GM23248 (cell line): ENCODE results near the gene ZHX3. TPM values are rescaled to one million over a fixed set of nuclear protein-coding genes. Genes with fewer than 3 reads are reported as not detected.
A peak's percentile ranks its signal among the peaks of the same experiment; 100 is the strongest.

Source experiments
- DNase-seq: peaks from one replicate; pipeline ENCODE4 v3.0.0-alpha.2; 2015
- H2AFZ ChIP-seq: fragments of 200-600 bp; sonication (generic); 2 replicates; pipeline ENCODE4 v1.6.1; 2016; ENCODE audit warnings: antibody characterized with exemption
- H3F3A ChIP-seq: fragments of 200-600 bp; sonication (generic); 2 replicates; pipeline ENCODE4 v1.6.1; 2016; ENCODE audit warnings: mild to moderate bottlenecking, antibody characterized with exemption, mixed run types; ENCODE audit not compliant: insufficient read depth
- H3K27ac ChIP-seq: fragments of 200-600 bp; sonication (generic); 2 replicates; pipeline ENCODE4 v1.5.1; 2016; ENCODE audit warnings: mild to moderate bottlenecking
- H3K27me3 ChIP-seq: fragments of 200-600 bp; sonication (generic); replicated peaks from 2 replicates; pipeline ENCODE4 v1.6.1; 2016; ENCODE audit warnings: mild to moderate bottlenecking; ENCODE audit not compliant: insufficient read depth
- H3K36me3 ChIP-seq: fragments of 200-600 bp; sonication (generic); 2 replicates; pipeline ENCODE4 v1.6.1; 2016; ENCODE audit warnings: low read depth, mild to moderate bottlenecking
- H3K4me1 ChIP-seq: fragments of 200-600 bp; sonication (generic); 2 replicates; pipeline ENCODE4 v1.6.1; 2016; ENCODE audit warnings: mild to moderate bottlenecking; ENCODE audit not compliant: insufficient read depth
- H3K4me2 ChIP-seq: fragments of 200-600 bp; sonication (generic); one replicate; pipeline ENCODE4 v1.6.1; 2016; ENCODE audit warnings: mild to moderate bottlenecking; ENCODE audit not compliant: unreplicated experiment
- H3K4me3 ChIP-seq: fragments of 200-600 bp; sonication (generic); 2 replicates; pipeline ENCODE4 v1.5.1; 2016; ENCODE audit warnings: mild to moderate bottlenecking
- H3K79me2 ChIP-seq: fragments of 200-600 bp; sonication (generic); 2 replicates; pipeline ENCODE4 v1.6.1; 2016; ENCODE audit warnings: mild to moderate bottlenecking; ENCODE audit not compliant: insufficient read depth
- H3K9ac ChIP-seq: fragments of 200-600 bp; sonication (generic); 2 replicates; pipeline ENCODE4 v1.6.1; 2016; ENCODE audit warnings: mild to moderate bottlenecking
- H3K9me2 ChIP-seq: fragments of 200-600 bp; sonication (generic); 2 replicates; pipeline ENCODE4 v1.6.1; 2016; ENCODE audit warnings: mixed run types, mild to moderate bottlenecking, moderate library complexity; ENCODE audit not compliant: insufficient read depth
- H3K9me3 ChIP-seq: fragments of 200-600 bp; sonication (generic); one replicate; pipeline ENCODE4 v1.6.1; 2017; ENCODE audit warnings: low read depth
- H4K20me1 ChIP-seq: fragments of 200-600 bp; sonication (generic); 2 replicates; pipeline ENCODE4 v1.6.0; 2016; ENCODE audit not compliant: insufficient read depth
- EZH2 ChIP-seq: fragments of 200-600 bp; sonication (generic); IDR thresholded peaks from 2 replicates; pipeline ENCODE4 v1.6.1; 2018; ENCODE audit warnings: antibody characterized with exemption, mild to moderate bottlenecking; ENCODE audit not compliant: insufficient read depth, poor library complexity, severe bottlenecking
- EZH2phosphoT487 ChIP-seq: fragments of 200-600 bp; sonication (generic); IDR thresholded peaks from 2 replicates; pipeline ENCODE4 v1.6.1; 2018; ENCODE audit warnings: antibody characterized with exemption, moderate library complexity, mild to moderate bottlenecking, low read depth; ENCODE audit not compliant: insufficient read depth
- WGBS, 2 experiments: methylation state at CpG; one replicate each; pipeline ENCODE4 v1.1.6; 2015 to 2017; ENCODE audit warnings: low lambda C conversion rate in 2 of 2, low coverage in 1 of 2; ENCODE audit errors: missing lambda C conversion rate in 2 of 2; 5-methylcytosine and 5-hydroxymethylcytosine counted together
- in situ Hi-C: fragments of 300-500 bp; cut with MboI; formaldehyde crosslinking; loops from 2 replicates; pipeline ENCODE4 v1.15.0; 2020
- polyA plus RNA-seq: library from polyadenylated mRNA; unstranded; fragments of >200 nt; fragmentation: Nextera tagmentation; extraction: Ambion mirVana; gene quantifications from 2 replicates; pipeline ENCODE4 v1.2.1, GENCODE V29; 2016
- total RNA-seq: library from RNA; depleted of rRNA; stranded (reverse); fragments of >200 nt; shearing (Covaris generic); gene quantifications from 2 replicates; pipeline ENCODE4 v1.2.3, GENCODE V29; 2014

ZHX3 gene
- total and polyA plus RNA-seq, 2 experiments from 2014 or later = 9.8 to 38.5 TPM

GRCh38 chr20:41345729-41346067 is 28.2 kb upstream of the ZHX3 start:
- no peak for DNase-seq
- no peak overlapping the region for H3K9ac ChIP-seq
- no peaks in the 10 kb centered on the region for H3K9me3 ChIP-seq
- H3K4me3 ChIP-seq = no peak overlapping the region
- H3K27ac ChIP-seq = no peak overlapping the region
- no peaks in the 10 kb centered on the region for H3K4me1 ChIP-seq
- no peak for TF ChIP-seq EZH2
- no peak for TF ChIP-seq EZH2phosphoT487
- in situ Hi-C loops = loop anchor here (10.0 to 25.0 kb wide), 2 partner anchors 171 to 358 kb away; no protein-coding TSS in a partner anchor
- 0 out of 2 replicates have a peak, but pooled peaks cover 9% of the 10 kb centered on the region for H3K79me2 ChIP-seq
- H2AFZ ChIP-seq = no peak overlapping the region
- no peaks in the 10 kb centered on the region for H4K20me1 ChIP-seq
- H3K27me3 ChIP-seq = no peaks in the 10 kb centered on the region
- no peaks in the 10 kb centered on the region for H3K36me3 ChIP-seq
- H3K9me2 ChIP-seq = no peaks in the 10 kb centered on the region
- 88 to 91% methylated on average over 17 of the region's 17 CpGs for WGBS, 2 experiments
- no peak overlapping the region for H3K4me2 ChIP-seq
- H3F3A ChIP-seq = no peaks in the 10 kb centered on the region

- peak; percentile 26 for DNase-seq
- no peak overlapping the region for H2AFZ ChIP-seq
- no peaks in the 10 kb centered on the region for H3K9me3 ChIP-seq
- TF ChIP-seq EZH2phosphoT487 (no peak), EZH2 (no peak)
- H3K27me3 ChIP-seq = no peaks in the 10 kb centered on the region
- 85 to 88% methylated on average over 11 of the region's 11 CpGs for WGBS, 2 experiments
- in situ Hi-C loops = loop anchor here (10.0 to 25.0 kb wide), 2 partner anchors 170 to 358 kb away; no protein-coding TSS in a partner anchor
- no peak overlapping the region for H3K4me2 ChIP-seq
- H3K27ac ChIP-seq = no peak overlapping the region
- H3F3A ChIP-seq = no peaks in the 10 kb centered on the region
- no peak overlapping the region for H3K4me3 ChIP-seq
- H3K9me2 ChIP-seq = no peaks in the 10 kb centered on the region
- H3K79me2 ChIP-seq = 0 out of 2 replicates have a peak, but pooled peaks cover 9% of the 10 kb centered on the region
- H3K4me1 ChIP-seq = no peaks in the 10 kb centered on the region
- no peaks in the 10 kb centered on the region for H3K36me3 ChIP-seq
- no peak overlapping the region for H3K9ac ChIP-seq
- no peaks in the 10 kb centered on the region for H4K20me1 ChIP-seq
Observed at GRCh38 chr20:41344938-41345728, 27.6 kb upstream of the ZHX3 start.

GRCh38 chr20:41344477-41344876 is 26.9 kb upstream of the ZHX3 start:
- H3K4me2 ChIP-seq = no peak overlapping the region
- 88 to 90% methylated on average over 4 of the region's 4 CpGs for WGBS, 2 experiments
- no peaks in the 10 kb centered on the region for H3F3A ChIP-seq
- no peak overlapping the region for H3K4me3 ChIP-seq
- DNase-seq = no peak
- H3K4me1 ChIP-seq = no peaks in the 10 kb centered on the region
- H3K27ac ChIP-seq = no peak overlapping the region
- no peak overlapping the region for H2AFZ ChIP-seq
- in situ Hi-C loops = loop anchor here (10.0 to 25.0 kb wide), 2 partner anchors 170 to 357 kb away; no protein-coding TSS in a partner anchor
- H3K9me2 ChIP-seq = no peaks in the 10 kb centered on the region
- no peaks in the 10 kb centered on the region for H3K9me3 ChIP-seq
- no peaks in the 10 kb centered on the region for H4K20me1 ChIP-seq
- no peaks in the 10 kb centered on the region for H3K36me3 ChIP-seq
- 0 out of 2 replicates have a peak, but pooled peaks cover 9% of the 10 kb centered on the region for H3K79me2 ChIP-seq
- H3K27me3 ChIP-seq = no peaks in the 10 kb centered on the region
- TF ChIP-seq EZH2 (no peak), EZH2phosphoT487 (no peak)
- H3K9ac ChIP-seq = no peak overlapping the region

- H2AFZ ChIP-seq = no peak overlapping the region
- no peak overlapping the region for H3K4me3 ChIP-seq
- H3K9me3 ChIP-seq = no peaks in the 10 kb centered on the region
- no peaks in the 10 kb centered on the region for H3K4me1 ChIP-seq
- no peaks in the 10 kb centered on the region for H4K20me1 ChIP-seq
- whole genome bisulfite sequencing, 2 experiments = 90 to 92% methylated on average over 8 to 9 of the region's 9 CpGs
- H3K36me3 ChIP-seq = no peaks in the 10 kb centered on the region
- no peak overlapping the region for H3K27ac ChIP-seq
- H3K27me3 ChIP-seq = no peaks in the 10 kb centered on the region
- H3K9me2 ChIP-seq = no peaks in the 10 kb centered on the region
- 0 out of 2 replicates have a peak, but pooled peaks cover 9% of the 10 kb centered on the region for H3K79me2 ChIP-seq
- no peak overlapping the region for H3K4me2 ChIP-seq
- in situ Hi-C loops = loop anchor here (10.0 to 25.0 kb wide), 2 partner anchors 168 to 355 kb away; no protein-coding TSS in a partner anchor
- H3K9ac ChIP-seq = no peak overlapping the region
- DNase-seq = no peak
- TF ChIP-seq EZH2 (no peak), EZH2phosphoT487 (no peak)
- H3F3A ChIP-seq = no peaks in the 10 kb centered on the region
Observed at GRCh38 chr20:41342474-41343464, 25.2 kb upstream of the ZHX3 start.
